ENCODE results near the gene OLIG1.

OLIG1 gene

DNA sequence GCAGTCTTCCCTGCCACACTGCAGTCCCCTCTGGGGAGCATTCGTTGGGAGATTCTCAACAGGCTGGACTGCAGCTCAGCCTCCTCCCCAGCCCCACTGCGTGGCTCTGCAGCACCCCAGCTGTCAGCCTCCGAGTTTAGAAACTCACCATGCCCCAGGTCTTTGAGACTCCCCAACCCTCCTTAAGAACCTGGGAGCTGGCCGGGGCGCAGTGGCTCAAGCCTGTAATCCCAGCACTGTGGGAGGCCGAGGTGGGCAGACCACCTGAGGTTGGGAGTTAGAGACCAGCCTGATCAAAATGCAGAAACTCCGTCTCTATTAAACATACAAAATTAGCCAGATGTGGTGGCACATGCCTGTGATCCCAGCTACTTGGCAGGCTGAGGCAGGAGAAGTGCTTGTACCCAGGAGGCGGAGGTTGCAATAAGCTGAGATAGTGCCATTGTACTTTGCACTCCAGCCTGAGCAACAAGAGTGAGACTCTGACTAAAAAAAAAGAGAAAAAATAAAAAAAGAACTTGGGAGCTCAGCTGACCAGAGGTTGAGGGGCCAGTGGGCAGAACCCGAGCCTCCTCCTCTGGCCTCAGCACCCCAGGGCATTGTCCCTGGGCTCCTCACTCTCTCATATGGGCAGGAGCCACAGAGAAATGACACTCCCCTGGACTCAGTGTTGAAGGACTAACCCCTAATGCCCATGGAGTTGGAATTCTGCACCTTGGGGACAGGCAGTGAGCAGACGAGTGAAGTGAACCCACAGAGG lies 38.6 kb upstream of the OLIG1 start:
- no peak for DNase-seq (ENCODE audit: low read depth)

DNA sequence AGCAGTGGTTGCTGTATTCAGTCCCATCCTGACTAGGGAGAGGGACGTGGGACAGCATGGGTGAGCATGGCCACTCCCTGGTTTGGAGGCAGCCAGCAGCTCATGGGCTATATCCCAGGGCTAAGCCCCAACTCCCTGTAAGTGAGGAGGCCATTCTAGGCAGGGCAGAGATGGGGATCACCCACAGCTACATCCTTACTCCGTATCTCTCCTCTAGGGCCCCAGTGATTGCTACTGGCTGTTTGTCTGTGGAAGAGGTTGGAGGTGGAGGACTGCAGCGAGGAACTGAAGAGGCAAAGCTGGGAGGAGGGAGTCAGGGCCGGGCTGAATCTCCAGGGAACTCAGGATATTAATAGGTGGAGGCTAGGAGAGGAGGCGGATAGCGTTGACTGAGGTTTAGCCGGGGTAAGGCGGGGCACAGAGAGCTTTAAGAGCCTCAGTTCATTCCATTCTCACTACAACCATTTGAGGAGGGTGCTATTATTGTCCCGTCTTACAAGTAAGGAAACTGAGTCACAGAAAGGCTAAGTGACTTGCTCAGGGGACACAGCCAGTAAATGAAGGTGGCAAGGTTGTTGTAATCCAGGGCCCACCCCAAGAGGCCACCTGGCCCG lies 37.4 kb upstream of the OLIG1 start:
- no peak for DNase-seq (ENCODE audit: low read depth)

DNA sequence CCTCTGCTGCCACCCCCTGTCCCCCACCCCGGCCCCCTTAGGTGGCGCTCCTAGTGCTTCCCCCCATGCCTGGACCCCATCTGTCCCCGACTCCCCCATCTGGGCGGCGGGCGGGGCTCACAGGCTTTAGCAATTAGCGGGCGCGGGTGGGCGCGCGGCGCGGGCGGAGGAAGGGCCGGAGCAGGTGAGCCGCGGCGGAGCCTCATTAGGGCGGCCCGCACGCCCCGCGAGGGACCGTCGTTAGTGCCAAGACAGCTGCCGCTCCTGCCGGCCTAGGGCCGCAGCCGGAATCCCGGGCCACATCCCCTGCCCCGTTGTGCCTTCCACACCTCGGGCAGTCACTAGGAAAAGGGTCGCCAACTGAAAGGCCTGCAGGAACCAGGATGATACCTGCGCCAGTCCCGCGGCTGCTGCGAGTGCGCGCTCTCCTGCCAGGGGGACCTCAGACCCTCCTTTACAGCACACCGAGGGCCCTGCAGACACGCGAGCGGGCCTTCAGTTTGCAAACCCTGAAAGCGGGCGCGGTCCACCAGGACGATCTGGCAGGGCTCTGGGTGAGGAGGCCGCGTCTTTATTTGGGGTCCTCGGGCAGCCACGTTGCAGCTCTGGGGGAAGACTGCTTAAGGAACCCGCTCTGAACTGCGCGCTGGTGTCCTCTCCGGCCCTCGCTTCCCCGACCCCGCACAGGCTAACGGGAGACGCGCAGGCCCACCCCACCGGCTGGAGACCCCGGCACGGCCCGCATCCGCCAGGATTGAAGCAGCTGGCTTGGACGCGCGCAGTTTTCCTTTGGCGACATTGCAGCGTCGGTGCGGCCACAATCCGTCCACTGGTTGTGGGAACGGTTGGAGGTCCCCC lies 36.6 kb upstream of the OLIG1 start:
- DNase-seq (ENCODE audit: low read depth): no peak

DNA sequence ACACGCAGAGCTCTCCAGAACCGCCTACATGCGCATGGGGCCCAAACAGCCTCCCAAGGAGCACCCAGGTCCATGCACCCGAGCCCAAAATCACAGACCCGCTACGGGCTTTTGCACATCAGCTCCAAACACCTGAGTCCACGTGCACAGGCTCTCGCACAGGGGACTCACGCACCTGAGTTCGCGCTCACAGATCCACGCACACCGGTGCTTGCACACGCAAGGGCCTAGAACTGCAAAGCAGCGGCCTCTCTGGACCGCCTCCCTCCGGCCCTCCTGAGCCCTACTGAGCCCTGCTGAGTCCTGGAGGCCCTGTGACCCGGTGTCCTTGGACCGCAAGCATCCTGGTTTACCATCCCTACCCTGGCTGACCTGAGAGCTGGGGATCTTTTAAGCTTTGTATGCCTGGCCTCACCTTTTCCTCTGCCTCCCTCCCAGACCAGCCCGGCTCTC lies 36.0 kb upstream of the OLIG1 start:
- DNase-seq (ENCODE audit: low read depth): no peak

DNA sequence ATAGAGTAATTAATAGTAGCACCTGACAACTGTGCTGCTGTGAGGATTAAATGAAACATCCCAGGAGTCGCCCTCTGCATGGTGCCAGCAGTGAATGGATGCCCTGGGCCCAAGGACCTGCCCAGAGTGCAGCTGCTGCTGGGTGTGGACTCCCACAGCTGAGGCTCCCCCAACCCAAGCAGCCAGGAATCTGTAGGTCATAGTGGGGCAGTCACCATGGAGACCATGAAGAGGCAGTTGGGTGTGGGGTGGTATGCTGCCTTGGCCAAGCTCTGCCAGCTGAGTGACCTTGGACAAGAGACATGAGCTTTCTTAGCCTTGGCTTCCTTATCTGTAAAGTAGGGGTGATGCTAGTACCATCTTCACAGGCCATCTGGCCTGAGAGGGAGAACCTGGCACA lies 34.8 kb upstream of the OLIG1 start:
- DNase-seq (ENCODE audit: low read depth): no peak

DNA sequence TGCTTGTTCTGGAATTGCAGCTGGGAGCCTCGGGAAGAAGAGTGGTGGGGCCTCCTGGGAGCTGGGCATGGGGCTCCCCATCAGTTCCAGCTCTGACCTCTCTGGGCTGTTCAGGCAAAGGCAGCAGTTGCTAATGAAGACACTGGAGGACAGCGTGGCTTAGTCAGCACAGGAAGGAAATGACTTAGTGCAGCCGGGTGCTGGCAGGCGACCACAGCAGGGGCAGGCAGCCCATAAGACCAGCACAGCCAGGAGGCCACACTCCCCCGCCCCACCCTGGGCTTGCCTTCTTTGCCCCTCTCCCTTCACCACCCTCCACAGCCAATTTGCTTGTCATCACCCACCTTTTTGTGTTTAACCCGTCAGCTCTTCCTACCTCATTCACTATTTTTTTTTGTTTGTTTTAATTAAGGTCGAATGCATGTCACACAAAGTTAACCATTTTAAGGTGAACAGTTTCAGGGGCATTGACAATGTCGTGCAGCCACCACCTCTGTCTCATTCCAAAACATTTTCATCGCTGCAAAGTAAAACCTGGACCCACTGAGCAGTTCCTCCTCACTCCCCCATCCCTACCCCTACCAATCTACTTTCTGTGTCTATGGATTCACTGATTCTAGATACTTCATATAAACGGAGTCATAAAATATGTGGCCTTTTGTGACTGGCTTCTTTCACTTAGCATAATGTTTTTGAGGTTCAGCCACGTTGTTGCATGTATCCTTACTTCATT lies 33.3 kb upstream of the OLIG1 start:
- no peak for DNase-seq (ENCODE audit: low read depth)

DNA sequence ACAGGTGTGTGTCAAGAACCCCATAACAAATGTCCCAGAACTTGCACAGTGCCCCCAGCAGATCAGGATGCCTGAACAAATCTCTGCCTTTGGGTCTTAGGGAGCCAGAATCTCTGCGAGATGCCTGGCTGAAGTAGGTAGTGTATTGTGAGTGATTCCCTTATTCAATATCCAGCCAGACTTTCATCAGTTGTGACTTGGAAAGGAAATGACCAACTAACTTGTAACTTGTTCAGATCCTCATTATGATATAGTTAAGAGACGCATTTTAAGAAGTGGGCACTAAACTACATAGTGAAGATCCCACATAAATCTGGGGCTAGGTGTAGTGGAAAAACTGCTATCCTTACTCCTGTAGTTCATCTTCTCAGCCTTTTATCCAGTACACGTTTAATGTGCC lies 32.4 kb upstream of the OLIG1 start:
- no peak for DNase-seq (ENCODE audit: low read depth)

DNA sequence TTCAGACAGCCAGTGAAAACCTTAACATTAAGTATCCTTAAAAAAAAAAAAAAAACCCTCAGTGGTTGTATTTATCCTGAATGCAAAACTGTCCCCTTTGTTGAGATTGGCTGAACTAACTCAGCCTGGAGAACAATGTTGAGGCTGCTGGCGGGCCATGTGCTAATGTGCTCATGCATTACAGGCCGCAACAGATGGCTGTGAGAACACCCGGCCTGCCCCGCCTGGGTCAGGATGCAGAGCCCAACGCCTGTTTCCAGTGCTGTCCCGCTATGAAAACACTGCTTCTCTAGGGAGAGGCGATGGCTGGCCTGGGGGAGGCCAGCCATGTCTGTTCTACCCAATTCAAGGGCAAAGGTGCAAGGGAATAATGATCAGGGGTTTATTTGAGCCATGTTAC lies 30.4 kb upstream of the OLIG1 start:
- no peak for DNase-seq (ENCODE audit: low read depth)

DNA sequence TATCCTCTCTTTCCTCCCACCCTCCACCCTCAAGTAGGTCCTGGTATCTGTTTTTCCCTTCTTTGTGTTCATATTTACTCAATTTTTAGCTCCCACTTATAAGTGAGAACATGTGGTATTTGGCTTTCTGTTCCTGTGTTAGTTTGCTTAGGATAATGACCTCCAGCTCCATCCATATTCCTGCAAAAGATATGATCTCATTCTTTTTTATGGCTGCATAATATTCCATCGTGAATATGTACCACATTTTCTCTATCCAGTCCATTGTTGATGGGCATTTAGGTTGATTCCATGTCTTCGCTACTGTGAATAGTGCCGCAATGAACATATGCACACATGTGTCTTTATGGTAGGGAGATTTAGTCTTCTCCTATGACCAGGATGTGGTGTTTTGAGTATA lies 29.7 kb upstream of the OLIG1 start:
- no peak for DNase-seq (ENCODE audit: low read depth)

DNA sequence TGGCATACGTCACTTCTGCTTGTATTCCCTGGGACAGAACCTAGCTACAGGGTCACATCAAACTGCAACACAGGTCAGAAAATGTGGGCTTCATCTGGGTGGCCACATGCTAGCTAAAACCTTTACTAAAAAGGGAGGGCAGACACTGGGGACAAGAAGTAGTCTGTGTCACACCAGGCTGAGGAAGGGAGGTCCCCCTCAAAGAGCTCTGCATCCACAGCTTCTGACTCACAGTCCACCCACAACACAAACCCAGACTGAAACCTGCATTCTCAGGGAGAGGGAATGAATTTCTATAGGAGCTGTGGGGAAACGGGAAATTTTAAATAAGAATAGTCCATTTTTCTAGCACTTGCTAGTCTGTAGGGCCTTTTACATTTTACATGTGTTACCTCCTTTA lies 28.0 kb upstream of the OLIG1 start:
- no peak for DNase-seq (ENCODE audit: low read depth)

DNA sequence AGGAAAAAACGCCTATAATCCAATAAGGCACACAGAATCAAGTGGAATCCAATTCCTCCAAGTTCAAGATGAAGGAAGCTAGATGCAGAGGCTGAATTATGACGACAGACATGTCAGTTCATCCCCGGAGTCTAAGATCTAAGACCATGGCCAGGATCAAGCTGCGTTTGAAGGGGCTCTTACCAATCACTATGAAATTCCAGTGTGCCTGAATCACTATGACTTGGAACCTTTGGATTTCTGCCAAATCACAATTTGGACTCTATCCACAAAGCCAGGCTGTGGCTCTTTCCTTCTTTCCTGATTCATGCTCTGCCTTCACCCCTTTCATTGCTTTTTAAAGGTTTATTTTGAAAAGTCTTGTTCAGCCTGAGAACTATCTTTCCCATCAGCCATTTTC lies 27.1 kb upstream of the OLIG1 start:
- DNase-seq (ENCODE audit: low read depth): peak; percentile 80

DNA sequence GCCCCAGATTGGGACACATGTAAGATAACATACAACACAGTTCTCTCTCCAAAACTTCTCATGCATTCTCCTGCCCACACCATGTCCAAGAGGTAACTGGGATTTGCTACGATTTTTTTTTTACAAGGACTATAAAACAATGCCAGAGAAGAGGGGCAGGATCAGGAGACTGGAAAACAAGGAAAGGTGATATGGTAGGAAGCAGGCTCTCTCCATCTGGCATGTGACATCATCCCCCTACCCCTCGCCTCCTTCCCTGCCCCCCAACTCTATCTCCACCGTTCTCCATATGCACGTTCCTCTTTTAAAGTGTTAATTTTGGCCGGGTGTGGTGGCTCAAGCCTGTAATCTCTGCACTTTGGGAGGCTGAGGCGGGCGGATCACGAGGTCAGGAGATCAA lies 23.5 kb upstream of the OLIG1 start:
- DNase-seq (ENCODE audit: low read depth): no peak

DNA sequence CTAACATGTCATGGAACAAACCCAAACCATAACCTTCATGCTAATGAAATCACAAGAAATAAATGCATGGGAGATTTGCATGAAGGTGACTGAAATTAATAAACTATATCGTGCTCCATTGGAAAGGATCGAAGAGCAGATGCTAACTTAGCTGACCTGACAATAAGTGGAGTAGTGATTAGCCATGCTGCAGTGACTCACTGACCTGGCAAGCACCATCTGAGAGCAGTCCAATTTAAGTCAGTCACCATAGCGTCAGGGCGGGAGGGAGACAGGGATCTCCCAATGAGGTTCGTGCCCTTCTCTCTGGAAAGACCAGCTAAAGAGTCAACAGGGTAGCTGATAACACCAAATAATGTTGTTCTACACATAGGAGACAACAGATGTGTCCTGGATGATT lies 22.7 kb upstream of the OLIG1 start:
- peak; percentile 26 for DNase-seq (ENCODE audit: low read depth)

DNA sequence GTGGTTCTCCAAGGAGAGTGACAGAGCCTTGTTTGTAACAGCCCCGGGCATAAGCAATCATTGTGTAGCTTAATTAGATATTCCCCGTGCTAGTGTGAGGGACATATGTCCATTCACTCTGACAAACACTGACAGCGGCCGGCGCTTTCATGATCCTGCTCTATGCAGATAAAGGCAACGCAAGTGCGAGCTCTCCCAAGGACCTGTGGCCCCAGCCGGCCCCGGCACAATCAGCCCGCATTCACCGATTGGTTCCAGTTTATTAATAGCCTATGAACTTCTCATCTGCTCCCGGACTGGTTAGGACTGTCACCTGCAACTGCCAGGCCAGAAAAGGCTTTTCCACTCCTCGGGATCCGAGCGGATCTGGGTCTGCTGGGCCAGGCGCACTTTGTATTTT lies 18.0 kb upstream of the OLIG1 start:
- no peak for DNase-seq (ENCODE audit: low read depth)

DNA sequence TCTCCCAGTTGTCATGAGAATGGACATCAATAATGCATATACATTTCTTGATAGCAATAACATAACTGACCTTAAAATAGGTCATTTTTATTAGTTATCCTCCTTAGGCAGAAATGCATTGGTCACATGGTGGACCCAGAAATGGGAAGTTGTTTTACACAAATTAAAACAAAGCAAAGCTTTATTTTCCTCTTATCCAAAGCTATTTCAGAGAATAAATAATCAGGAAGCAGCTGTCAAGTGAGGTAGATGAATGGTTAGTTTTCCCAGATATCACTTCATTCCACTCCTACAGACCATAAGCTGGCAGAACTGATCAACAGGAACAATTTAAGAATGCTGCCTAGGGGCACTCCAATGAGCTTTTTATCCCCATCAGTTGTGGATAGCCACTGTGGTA lies 16.0 kb upstream of the OLIG1 start:
- DNase-seq (ENCODE audit: low read depth): no peak

DNA sequence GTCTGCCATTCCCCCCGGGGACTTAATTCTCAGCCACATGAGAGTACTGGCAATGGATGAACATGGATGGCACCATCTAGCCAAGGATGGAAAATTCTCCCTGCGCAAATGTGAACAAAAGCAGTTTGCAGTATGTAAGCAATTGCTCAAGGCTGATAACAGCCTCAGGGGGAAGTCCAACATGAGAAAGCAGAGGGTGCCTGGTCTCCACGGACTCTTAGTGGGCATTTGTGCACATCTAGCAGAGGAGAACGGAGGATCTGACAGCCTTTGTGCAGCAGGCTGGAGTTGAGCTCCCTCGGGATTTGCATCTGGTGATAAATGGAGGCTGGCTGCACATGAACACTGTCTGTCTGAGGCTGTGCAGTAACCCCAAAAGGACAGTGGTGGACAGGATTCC lies 13.9 kb upstream of the OLIG1 start:
- no peak for DNase-seq (ENCODE audit: low read depth)

DNA sequence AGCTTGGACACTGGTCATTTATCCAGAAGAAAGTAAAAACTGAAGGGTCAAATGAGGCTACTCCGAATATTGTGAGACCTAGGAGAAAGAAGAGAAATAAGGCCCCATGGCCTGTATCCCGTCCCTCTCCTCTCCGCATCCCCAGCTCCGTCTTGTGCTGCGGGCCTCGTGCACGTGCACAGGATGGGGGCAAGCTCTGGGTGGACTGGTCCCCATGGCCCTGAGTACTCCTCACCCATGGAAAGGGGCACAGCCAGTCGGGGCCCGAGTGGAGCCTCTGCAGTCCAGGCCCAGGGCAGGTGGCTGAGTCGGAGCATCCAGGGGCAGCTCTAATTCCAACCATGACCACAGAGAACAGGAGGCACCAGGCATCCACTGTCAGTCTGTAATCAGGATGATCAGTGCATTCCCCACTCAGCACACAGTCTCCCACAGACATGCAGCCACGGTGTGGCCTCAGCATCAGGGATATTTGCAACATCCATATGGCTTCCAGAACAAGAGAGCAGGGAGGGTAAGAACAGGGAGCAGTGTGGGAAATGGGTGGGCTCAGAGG lies 12.5 kb upstream of the OLIG1 start:
- no peak for DNase-seq (ENCODE audit: low read depth)

DNA sequence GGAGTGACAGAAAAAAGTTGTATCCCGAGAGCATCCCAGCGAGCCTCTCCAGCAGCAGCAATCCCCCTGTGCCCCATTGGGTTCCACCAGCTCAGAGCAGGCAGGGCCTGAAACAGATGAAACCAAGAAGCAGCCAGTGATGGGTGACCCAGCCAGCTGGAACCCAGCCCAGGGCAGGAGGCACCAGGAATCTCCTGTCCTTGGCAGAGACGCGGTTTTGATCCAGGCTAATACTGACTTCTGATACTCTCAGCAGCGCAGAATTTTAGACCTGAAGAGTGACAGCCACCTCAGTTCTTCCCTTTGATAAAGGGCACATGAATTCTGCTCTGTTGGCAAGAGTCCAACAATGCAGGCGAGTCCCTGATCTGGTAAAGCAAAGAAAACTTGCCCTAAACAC lies 11.4 kb upstream of the OLIG1 start:
- DNase-seq (ENCODE audit: low read depth): no peak

DNA sequence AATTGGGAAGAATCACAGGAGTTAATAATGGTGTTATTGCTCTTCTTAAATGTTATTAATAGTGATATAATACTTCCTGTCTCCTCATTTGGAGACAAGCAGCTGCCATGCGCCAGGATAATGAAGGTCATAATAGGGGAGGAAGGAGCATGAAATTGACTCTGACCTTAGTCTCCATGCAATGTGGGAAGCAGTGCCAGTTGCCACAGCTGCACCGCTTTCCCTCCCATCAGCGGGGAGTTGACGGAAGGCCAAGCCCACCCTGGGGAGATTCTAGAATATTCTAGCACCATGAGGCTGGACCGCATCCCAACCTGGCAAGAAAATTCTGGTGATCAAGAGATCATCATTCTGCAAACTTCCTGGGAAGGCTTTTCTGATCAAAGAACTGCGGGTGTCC lies 11.0 kb upstream of the OLIG1 start:
- no peak for DNase-seq (ENCODE audit: low read depth)

DNA sequence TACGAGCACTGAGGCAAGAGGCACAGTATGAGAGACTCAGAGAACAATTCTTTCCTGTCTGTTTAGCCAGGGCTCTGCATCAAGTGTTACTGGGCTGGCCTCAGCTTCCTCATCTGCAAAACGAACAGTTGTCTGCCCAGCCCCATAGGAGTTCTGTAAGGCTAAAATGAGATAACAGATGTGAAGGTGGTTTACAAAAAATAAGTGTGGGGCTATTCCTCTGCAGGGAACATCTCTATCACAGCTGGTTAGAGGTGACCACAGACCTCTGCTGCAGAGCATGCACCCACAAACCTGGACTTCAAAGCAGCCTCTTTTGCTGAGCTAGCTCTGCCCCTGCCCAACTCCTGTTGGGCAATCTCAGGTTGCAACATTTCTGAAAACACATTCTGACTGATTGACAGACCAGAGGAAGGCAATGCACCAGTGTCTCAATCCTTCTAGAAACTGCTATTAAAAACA lies 10.5 kb upstream of the OLIG1 start:
- no peak for DNase-seq (ENCODE audit: low read depth)

DNA sequence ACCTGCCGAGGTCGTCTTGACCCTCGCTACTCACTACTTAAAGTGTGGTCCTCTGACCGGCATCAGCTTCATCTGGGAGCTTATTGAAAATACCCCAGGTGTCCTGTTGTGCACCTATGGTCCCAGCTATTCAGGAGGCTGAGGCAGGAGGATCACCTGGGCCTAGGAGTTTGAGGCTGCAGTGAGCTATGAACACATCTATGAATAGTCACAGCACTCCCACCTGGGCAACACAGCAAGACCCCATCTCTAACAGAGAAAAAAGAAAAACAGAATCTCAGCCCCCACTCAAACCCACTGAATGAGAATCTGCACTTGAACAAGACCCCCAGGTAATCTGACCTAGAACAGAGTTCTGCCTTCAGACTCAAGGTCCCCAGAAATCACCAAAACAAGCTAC lies 8.7 kb upstream of the OLIG1 start:
- DNase-seq (ENCODE audit: low read depth): no peak

DNA sequence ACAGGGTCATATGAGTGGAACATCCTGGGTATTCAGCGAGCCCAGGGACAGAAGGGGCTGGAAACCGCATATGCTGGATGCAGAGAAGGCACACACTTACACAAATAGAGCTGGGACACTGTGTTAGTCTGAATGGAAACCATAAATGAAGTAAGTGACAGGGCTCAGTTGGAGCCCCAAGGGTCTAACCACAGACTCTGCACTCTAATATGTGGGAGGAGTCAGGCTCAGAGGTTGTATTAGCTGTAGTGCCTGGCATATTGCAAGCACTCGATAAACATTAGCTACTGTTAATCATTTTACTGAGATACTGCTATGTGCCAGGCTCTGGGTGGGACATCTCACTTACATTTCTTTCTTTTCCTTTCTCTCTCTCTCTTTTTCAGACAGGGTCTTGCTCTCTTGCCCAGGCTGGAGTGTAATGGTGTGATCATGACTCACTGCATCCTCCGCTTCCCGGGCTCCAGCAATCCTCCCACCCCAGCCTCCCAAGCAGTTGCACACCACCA lies 6.5 kb upstream of the OLIG1 start:
- no peak for DNase-seq (ENCODE audit: low read depth)
